Lung (tissue), 12 donors: ENCODE measurements around the gene MLIP. TPM values are rescaled to one million over a fixed set of nuclear protein-coding genes. Genes with fewer than 3 reads are reported as not detected.

Experiments used
- ATAC-seq: fragments of 200-7000 bp; cut with Tn5 transposase; one replicate; pipeline ENCODE4 v1.9.1; 2020; ENCODE audit warnings: moderate number of reproducible peaks; ENCODE audit not compliant: insufficient read depth, low FRiP score
- DNase-seq, 3 donors: peaks; one replicate each; pipeline ENCODE4 v3.0.0-alpha.2; 2013 to 2017
- H3K27ac ChIP-seq, 2 donors: one replicate each; pipeline ENCODE4 v1.5.1; 2013; ENCODE audit warnings: mild to moderate bottlenecking in 2 of 2, moderate library complexity in 2 of 2, control low read depth in 1 of 2, inconsistent platforms in 1 of 2, low read depth in 1 of 2, low read length in 1 of 2
- H3K27me3 ChIP-seq, 3 donors: one replicate each; pipeline ENCODE4 v1.5.1; 2013; ENCODE audit warnings: low read length in 2 of 3; ENCODE audit not compliant: control insufficient read depth in 3 of 3, insufficient read depth in 3 of 3
- H3K36me3 ChIP-seq, 4 donors: one replicate each; pipeline ENCODE4 v1.5.1; 2013; ENCODE audit warnings: low read length in 4 of 4, mild to moderate bottlenecking in 1 of 4, moderate library complexity in 1 of 4; ENCODE audit not compliant: control insufficient read depth in 4 of 4, insufficient read depth in 4 of 4
- H3K4me1 ChIP-seq, 5 donors: one replicate each; pipeline ENCODE4 v1.5.1; 2013; ENCODE audit warnings: low read length in 5 of 5, mild to moderate bottlenecking in 2 of 5, moderate library complexity in 1 of 5; ENCODE audit not compliant: control insufficient read depth in 5 of 5, insufficient read depth in 5 of 5
- H3K4me3 ChIP-seq: one replicate; pipeline ENCODE4 v1.5.1; 2013; ENCODE audit warnings: mild to moderate bottlenecking, control low read depth, moderate library complexity
- H3K9ac ChIP-seq, 2 donors: one replicate each; pipeline ENCODE4 v1.5.1; 2013; ENCODE audit warnings: low read length in 2 of 2, control low read depth in 1 of 2; ENCODE audit not compliant: insufficient read depth in 1 of 2
- H3K9me3 ChIP-seq, 4 donors: one replicate each; pipeline ENCODE4 v1.5.1; 2013; ENCODE audit warnings: low read length in 3 of 4, mild to moderate bottlenecking in 1 of 4, moderate library complexity in 1 of 4; ENCODE audit not compliant: control insufficient read depth in 4 of 4, insufficient read depth in 3 of 4
- CTCF ChIP-seq: IDR thresholded peaks from 2 replicates; pipeline ENCODE4 v1.5.1; 2012; ENCODE audit warnings: mild to moderate bottlenecking; ENCODE audit errors: control extremely low read depth, extremely low read depth
- WGBS, 2 donors: extraction: QIAGEN DNeasy Blood & Tissue Kit; methylation state at CpG; one replicate each; pipeline ENCODE4 v1.1.7; 2013; 5-methylcytosine and 5-hydroxymethylcytosine counted together
- polyA plus RNA-seq, 2 donors: library from polyadenylated mRNA; stranded (reverse); fragments of 200-250 nt; gene quantifications; one replicate each; pipeline ENCODE4 v1.2.1, GENCODE V29; 2013
- total RNA-seq, 2 donors: library from RNA; depleted of rRNA in 1 of 2; stranded (reverse); fragments of >200 nt in 1 of 2; gene quantifications; one replicate each; pipeline ENCODE4 v1.2.1, GENCODE V29; 2014 to 2021
- donor health status: control.
- donor health status: control.
- donor health status: Bipolar disorder and iron deficiency.
- donor health status: healthy.
- donor health status: DM: yes; HTN: yes; CAD: no.

The MLIP gene
- total and polyA plus RNA-seq, 4 donors = 0.16 to 1.3 (median 0.35) TPM

DNA sequence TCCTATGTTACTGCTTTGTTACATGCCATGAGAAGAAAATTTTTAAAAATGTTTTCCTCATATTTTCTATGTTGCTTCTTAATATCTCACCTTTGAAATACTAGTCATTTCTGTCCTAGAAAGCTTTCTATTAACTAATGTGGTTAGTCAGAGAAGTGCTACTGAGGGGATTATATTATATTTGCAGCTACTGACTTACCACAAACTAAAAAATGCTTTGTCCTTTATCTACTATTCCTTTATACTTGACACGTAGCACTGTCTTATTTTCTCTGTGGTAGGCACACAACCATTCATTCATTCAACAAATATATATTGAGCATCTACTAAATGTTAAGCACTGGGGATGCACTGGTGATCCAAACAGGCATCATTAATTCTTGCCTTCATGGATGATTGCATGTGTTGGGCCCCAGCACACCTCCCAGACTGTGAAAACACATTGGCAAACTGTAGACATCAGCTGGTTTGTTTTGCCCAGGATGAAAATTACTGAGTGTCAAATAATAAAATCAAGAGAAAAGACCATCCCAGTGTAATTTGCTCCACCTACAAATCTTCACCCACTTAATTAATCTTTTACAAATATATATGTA lies 10.7 kb upstream of the MLIP start:
- 84 to 93% methylated on average over 1 of the region's 1 CpG for WGBS, 2 donors
- ATAC-seq (no peak), DNase-seq (no peak)
- Histone ChIP-seq H3K9me3 (no peaks in the 10 kb centered on the region), H3K4me1 (peaks cover 0 to 21% (median 0%) of the 10 kb centered on the region in 5 donors), H3K36me3 (peaks cover 0 to 2% (median 0%) of the 10 kb centered on the region in 4 donors), H3K27ac (no peak overlapping the region), H3K27me3 (no peaks in the 10 kb centered on the region), H3K4me3 (no peak overlapping the region), H3K9ac (no peak overlapping the region)
- TF ChIP-seq CTCF = no peak

DNA sequence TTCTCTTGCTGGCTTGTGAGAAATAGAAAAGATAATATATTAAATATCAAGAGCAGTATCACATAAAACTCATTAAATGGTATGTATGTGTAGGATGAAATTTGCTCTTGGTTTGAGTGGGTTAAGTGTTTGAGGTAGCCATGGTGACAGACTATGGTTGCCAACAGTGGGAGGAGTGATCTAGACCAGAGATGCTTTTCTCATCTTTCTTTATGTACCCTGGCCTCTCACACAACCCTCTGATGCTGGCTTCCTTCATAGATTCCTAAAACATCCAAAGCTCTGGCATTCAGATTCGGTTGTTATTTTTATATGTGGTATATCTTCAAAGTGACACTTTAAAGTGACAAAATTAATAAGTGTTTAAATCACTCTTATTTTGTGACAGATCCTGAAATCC lies 9.0 kb upstream of the MLIP start:
- Histone ChIP-seq H3K27ac (no peak overlapping the region), H3K9ac (no peak overlapping the region), H3K4me1 (peaks cover 0 to 15% (median 0%) of the 10 kb centered on the region in 5 donors), H3K9me3 (no peaks in the 10 kb centered on the region), H3K36me3 (no peaks in the 10 kb centered on the region), H3K27me3 (no peaks in the 10 kb centered on the region), H3K4me3 (no peak overlapping the region)
- DNase-seq = peak in 2 of 3 donors; percentile 10 to 25
- no peak for ATAC-seq
- 33 to 69% methylated on average over 1 of the region's 1 CpG for WGBS, 2 donors
- TF ChIP-seq CTCF = no peak

DNA sequence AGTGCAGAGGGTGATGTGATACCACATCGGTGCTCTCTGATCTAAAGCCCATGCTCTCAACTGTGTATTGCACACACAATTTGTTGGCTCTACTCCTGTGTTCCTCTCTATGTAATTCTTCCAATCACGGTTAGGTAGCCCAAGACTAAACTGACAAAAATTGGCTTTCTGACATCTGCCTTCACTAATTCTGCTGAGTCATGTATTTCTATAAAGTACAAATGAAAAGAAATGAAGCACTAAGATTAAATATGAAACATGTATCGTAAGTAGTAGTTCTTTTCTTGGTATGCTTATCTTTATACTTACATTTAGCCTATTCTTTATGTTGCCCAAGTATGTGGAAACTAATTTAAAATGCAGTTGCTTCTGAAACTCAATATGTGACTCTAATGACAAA lies 7.7 kb upstream of the MLIP start:
- 87 to 91% methylated on average over 3 of the region's 3 CpGs for WGBS, 2 donors
- no peak for ATAC-seq
- Histone ChIP-seq H3K9me3 (no peaks in the 10 kb centered on the region), H3K9ac (no peak overlapping the region), H3K27me3 (no peaks in the 10 kb centered on the region), H3K4me1 (peaks cover 0 to 15% (median 0%) of the 10 kb centered on the region in 5 donors), H3K4me3 (no peak overlapping the region), H3K27ac (no peak overlapping the region), H3K36me3 (no peaks in the 10 kb centered on the region)
- no peak for TF ChIP-seq CTCF
- DNase-seq = no peak

- Histone ChIP-seq H3K4me1 (peaks cover 0 to 23% (median 0%) of the 10 kb centered on the region in 5 donors), H3K4me3 (no peak overlapping the region), H3K9me3 (no peaks in the 10 kb centered on the region), H3K27ac (peak overlapping the region in 1 of 2 donors; percentile 57), H3K9ac (no peak overlapping the region), H3K27me3 (no peaks in the 10 kb centered on the region), H3K36me3 (no peaks in the 10 kb centered on the region)
- no peak for DNase-seq
- ATAC-seq = no peak
- TF ChIP-seq CTCF = no peak
Observed at GRCh38 chr6:54106727-54107126, 4.5 kb upstream of the MLIP start.
